ENCODE data around the gene RBBP8NL.

RBBP8NL gene

DNA sequence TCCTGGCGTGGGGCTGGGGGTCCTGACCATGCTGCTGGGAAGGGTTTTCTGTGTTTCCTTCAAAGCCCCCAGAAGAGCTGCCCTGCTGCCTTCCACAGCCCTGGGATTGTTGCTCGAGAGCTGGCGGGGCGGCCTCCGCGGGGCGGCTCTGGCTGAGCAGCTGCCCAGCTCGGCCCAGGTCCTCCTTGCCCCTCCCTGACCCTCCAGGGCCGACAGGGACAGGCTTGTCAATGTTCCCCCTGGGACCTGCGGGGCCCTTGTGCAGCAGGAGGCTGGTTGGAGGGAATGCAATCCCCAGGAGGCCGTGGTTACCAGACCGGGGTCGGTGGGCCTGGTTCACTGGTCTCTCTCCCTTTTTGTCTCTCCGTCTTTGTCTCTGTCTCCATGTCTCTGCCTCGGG is 28.6 kb upstream of the RBBP8NL start:
- no peak overlapping the region for H2AFZ ChIP-seq (ENCODE audit: low read length)
- no peak overlapping the region for H3K27ac ChIP-seq (ENCODE audit: low read depth, low read length, poor library complexity, severe bottlenecking)
- no peaks in the 10 kb centered on the region for H3K9me3 ChIP-seq (ENCODE audit: low read length)
- H3K27me3 ChIP-seq (ENCODE audit: insufficient read depth, low read length) = 0 out of 2 replicates have a peak, but pooled peaks cover 5% of the 10 kb centered on the region
- H3K79me2 ChIP-seq (ENCODE audit: insufficient read depth, low read length) = no peaks in the 10 kb centered on the region
- no peak overlapping the region for H3K4me2 ChIP-seq (ENCODE audit: low read length)
- H3K9me2 ChIP-seq (ENCODE audit: low read depth, low read length) = no peaks in the 10 kb centered on the region
- no peaks in the 10 kb centered on the region for H3F3A ChIP-seq (ENCODE audit: insufficient read depth, low read length)
- H3K9ac ChIP-seq (ENCODE audit: low read length) = no peak overlapping the region
- TF ChIP-seq, protein P1, sequence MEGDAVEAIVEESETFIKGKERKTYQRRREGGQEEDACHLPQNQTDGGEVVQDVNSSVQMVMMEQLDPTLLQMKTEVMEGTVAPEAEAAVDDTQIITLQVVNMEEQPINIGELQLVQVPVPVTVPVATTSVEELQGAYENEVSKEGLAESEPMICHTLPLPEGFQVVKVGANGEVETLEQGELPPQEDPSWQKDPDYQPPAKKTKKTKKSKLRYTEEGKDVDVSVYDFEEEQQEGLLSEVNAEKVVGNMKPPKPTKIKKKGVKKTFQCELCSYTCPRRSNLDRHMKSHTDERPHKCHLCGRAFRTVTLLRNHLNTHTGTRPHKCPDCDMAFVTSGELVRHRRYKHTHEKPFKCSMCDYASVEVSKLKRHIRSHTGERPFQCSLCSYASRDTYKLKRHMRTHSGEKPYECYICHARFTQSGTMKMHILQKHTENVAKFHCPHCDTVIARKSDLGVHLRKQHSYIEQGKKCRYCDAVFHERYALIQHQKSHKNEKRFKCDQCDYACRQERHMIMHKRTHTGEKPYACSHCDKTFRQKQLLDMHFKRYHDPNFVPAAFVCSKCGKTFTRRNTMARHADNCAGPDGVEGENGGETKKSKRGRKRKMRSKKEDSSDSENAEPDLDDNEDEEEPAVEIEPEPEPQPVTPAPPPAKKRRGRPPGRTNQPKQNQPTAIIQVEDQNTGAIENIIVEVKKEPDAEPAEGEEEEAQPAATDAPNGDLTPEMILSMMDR (IDR thresholded peaks at IDR 0.05; ENCODE audit: low read length) = no peak
- TF ChIP-seq EZH2 (IDR thresholded peaks at IDR 0.05; ENCODE audit: borderline replicate concordance, low read length) = no peak
- H3K4me3 ChIP-seq (ENCODE audit: low read depth, low read length, poor library complexity, severe bottlenecking) = no peak overlapping the region
- no peaks in the 10 kb centered on the region for H3K36me3 ChIP-seq (ENCODE audit: insufficient read depth, low read length)
- no peaks in the 10 kb centered on the region for H3K4me1 ChIP-seq (ENCODE audit: insufficient read depth, low read length, severe bottlenecking)
- no peaks in the 10 kb centered on the region for H4K20me1 ChIP-seq (ENCODE audit: insufficient read depth, low read length)

DNA sequence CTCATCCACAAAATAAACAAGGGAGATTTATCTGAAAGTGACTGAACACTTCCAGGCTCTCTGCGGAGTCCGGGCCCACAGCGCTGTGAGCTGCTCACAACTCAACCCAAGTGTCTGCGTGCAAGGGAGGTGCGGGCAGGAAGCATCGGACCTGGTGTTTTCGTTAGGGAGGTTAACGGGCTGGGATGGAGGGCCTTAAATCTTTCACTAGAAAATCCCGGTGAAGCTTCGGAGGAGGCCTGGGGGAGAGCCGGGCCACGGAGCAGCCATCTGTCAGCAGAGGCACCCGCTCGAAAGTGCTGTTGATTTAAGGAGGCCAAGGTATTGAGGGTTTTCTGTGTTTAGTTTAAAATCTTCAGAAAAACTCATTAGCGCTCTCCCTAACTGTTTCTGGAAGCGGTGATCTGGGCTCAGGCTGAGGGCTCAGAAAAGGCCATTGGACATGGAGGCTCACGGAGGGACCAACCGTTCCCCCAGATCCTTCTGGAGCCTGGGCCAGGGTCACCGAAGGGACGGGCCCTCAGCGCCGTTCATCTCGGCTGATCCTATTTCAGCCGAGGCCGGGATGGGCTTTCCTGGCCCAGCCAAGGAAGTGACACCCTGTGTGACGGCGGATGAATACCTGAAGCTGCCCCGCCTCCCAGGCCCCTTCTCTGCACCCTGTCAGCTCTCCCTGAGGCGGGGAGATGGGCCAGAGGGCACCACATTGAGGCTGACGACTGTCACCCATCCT is 27.7 kb upstream of the RBBP8NL start:
- 0 out of 2 replicates have a peak, but pooled peaks cover 5% of the 10 kb centered on the region for H3K27me3 ChIP-seq (ENCODE audit: insufficient read depth, low read length)
- H3K4me3 ChIP-seq (ENCODE audit: low read depth, low read length, poor library complexity, severe bottlenecking) = no peak overlapping the region
- no peaks in the 10 kb centered on the region for H3K4me1 ChIP-seq (ENCODE audit: insufficient read depth, low read length, severe bottlenecking)
- H3K36me3 ChIP-seq (ENCODE audit: insufficient read depth, low read length) = no peaks in the 10 kb centered on the region
- no peaks in the 10 kb centered on the region for H3K9me2 ChIP-seq (ENCODE audit: low read depth, low read length)
- H3F3A ChIP-seq (ENCODE audit: insufficient read depth, low read length) = no peaks in the 10 kb centered on the region
- H2AFZ ChIP-seq (ENCODE audit: low read length) = no peak overlapping the region
- no peaks in the 10 kb centered on the region for H4K20me1 ChIP-seq (ENCODE audit: insufficient read depth, low read length)
- no peaks in the 10 kb centered on the region for H3K9me3 ChIP-seq (ENCODE audit: low read length)
- H3K9ac ChIP-seq (ENCODE audit: low read length) = no peak overlapping the region
- no peak for TF ChIP-seq EZH2 (IDR thresholded peaks at IDR 0.05; ENCODE audit: borderline replicate concordance, low read length)
- TF ChIP-seq, protein P1 (IDR thresholded peaks at IDR 0.05; ENCODE audit: low read length) = no peak
- H3K4me2 ChIP-seq (ENCODE audit: low read length) = no peak overlapping the region
- H3K79me2 ChIP-seq (ENCODE audit: insufficient read depth, low read length) = no peaks in the 10 kb centered on the region
- no peak overlapping the region for H3K27ac ChIP-seq (ENCODE audit: low read depth, low read length, poor library complexity, severe bottlenecking)

DNA sequence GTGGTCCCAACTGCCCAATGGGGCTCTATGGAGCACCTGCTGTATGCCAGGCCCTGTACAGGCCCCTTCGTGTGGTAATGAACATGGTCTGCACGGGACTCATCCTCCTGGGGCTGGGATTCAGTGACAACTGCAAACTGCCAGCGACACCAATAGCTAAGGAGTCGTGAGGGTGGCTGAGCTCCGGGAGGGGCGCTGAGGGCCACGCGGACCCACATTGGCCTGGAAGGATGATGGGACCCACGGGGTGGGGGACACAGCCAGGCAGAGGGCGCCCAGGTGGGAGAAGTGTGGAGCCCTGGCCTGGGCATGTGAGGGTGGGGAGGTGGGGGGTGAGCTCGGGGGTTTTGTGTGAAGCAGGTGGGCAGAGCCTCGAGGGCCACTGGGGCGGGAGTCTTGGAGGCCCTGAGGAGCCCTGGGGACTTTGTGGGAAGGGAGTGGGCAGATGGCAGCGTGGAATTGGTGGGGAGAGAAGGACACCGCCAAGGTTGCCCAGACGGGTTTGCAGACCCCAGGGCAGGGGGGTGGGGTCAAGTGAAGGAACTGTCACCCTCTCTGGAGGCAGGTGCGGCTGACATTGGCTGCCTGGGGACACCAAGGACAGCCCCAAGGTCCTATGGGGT is 26.0 kb upstream of the RBBP8NL start:
- no peak for TF ChIP-seq EZH2 (IDR thresholded peaks at IDR 0.05; ENCODE audit: borderline replicate concordance, low read length)
- Histone ChIP-seq H3K27me3 (ENCODE audit: insufficient read depth, low read length) (0 out of 2 replicates have a peak, but pooled peaks cover 5% of the 10 kb centered on the region), H3K4me3 (ENCODE audit: low read depth, low read length, poor library complexity, severe bottlenecking) (no peak overlapping the region), H4K20me1 (ENCODE audit: insufficient read depth, low read length) (no peaks in the 10 kb centered on the region), H2AFZ (ENCODE audit: low read length) (no peak overlapping the region), H3F3A (ENCODE audit: insufficient read depth, low read length) (no peaks in the 10 kb centered on the region), H3K9ac (ENCODE audit: low read length) (no peak overlapping the region), H3K9me3 (ENCODE audit: low read length) (no peaks in the 10 kb centered on the region), H3K9me2 (ENCODE audit: low read depth, low read length) (no peaks in the 10 kb centered on the region), H3K27ac (ENCODE audit: low read depth, low read length, poor library complexity, severe bottlenecking) (no peak overlapping the region), H3K4me2 (ENCODE audit: low read length) (no peak overlapping the region), H3K79me2 (ENCODE audit: insufficient read depth, low read length) (no peaks in the 10 kb centered on the region), H3K36me3 (ENCODE audit: insufficient read depth, low read length) (no peaks in the 10 kb centered on the region), H3K4me1 (ENCODE audit: insufficient read depth, low read length, severe bottlenecking) (no peaks in the 10 kb centered on the region)

Measured in OCI-LY1 (cell line).